ENCODE data around the gene MDFIC2. TPM values are rescaled to one million over a fixed set of nuclear protein-coding genes. Genes with fewer than 3 reads are reported as not detected.
A peak's percentile ranks its signal among the peaks of the same experiment; 100 is the strongest.

The MDFIC2 gene
- total RNA-seq, 1 donor, result not detected

DNA sequence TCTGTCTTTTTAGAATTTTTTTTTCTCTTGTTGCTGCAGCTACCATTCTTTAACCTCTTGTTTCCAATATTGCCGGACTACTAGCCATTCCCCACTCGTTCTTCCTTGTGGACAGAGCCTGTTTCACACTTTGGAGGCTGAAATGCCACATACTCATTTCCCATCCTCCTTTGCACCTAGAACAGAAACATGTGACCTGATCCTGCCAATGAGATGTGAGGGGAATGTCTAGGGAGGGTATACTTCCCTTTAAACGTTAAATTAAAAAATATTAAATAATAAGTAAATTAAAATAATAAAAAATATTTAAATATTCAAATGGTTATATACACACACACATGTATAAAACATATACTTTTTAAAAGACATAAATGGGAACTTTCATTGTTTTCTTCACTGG is 20.6 kb upstream of the MDFIC2 start:
- no peak overlapping the region for H3K4me3 ChIP-seq (ENCODE audit: low read depth, low read length)
- TF ChIP-seq, protein P1, sequence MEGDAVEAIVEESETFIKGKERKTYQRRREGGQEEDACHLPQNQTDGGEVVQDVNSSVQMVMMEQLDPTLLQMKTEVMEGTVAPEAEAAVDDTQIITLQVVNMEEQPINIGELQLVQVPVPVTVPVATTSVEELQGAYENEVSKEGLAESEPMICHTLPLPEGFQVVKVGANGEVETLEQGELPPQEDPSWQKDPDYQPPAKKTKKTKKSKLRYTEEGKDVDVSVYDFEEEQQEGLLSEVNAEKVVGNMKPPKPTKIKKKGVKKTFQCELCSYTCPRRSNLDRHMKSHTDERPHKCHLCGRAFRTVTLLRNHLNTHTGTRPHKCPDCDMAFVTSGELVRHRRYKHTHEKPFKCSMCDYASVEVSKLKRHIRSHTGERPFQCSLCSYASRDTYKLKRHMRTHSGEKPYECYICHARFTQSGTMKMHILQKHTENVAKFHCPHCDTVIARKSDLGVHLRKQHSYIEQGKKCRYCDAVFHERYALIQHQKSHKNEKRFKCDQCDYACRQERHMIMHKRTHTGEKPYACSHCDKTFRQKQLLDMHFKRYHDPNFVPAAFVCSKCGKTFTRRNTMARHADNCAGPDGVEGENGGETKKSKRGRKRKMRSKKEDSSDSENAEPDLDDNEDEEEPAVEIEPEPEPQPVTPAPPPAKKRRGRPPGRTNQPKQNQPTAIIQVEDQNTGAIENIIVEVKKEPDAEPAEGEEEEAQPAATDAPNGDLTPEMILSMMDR (IDR thresholded peaks at IDR 0.05; ENCODE audit: insufficient read depth, low read length), result no peak
- DNase-seq (ENCODE audit: low read depth), result no peak

DNA sequence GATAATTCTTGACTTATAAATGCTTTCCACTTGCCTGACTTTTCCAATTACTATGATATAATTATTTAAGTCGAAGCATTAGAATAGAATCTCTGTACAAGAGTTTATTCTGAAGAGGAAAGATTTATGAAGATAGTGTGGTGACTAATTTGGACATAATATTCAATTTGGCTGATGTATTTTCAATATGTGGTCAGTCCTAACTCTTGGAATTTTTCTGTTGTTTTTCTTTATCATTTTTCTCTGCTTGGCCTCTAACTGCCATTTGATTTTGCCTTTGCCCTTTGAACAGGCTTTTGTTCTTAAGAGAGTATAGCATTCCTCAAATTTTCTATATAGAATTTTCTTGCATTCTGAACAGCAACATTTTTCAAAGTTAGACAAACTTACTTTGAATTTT is 2.6 kb upstream of the MDFIC2 start:
- peak; percentile 2 for DNase-seq (ENCODE audit: low read depth)
- TF ChIP-seq, protein P1 (IDR thresholded peaks at IDR 0.05; ENCODE audit: insufficient read depth, low read length), result no peak
- no peak overlapping the region for H3K4me3 ChIP-seq (ENCODE audit: low read depth, low read length)

DNA sequence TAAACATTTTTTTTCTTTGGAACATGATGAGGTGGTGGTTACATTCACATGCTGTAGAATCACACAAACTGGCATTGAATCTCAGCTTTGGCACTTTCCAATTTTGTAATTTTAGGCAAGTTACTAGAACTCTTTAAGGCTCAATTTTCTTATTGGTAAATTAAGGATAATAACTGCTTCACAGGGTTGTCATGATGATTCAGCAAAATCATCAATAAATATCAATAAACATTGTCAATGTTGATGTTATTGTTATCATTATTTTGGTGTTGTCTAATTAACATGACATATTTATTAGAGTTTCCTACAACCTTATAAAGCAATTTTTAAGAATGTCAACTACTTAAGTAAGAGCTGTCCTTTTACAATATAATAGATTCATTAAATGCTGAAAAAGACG is 1.6 kb downstream of the MDFIC2 start:
- H3K4me3 ChIP-seq (ENCODE audit: low read depth, low read length), result no peak overlapping the region
- no peak for DNase-seq (ENCODE audit: low read depth)
- TF ChIP-seq, protein P1 (IDR thresholded peaks at IDR 0.05; ENCODE audit: insufficient read depth, low read length), result no peak

DNA sequence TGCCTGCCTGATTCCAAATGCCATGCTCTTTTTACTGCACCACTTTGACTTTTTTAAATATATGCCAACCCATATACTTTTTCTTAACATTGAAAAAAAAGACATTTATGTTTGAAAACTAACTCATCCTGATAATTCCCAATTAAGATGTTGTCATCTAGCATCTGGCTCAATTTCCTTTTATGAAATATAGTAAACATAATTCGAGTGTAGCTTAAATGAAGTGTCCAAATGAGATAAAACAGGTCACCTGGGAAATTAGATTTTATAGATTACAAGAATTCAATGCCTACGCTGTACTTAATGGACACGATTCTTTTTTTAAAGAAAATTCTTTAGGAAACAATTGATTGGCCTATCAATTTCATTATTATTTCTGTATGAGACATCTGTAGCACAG is 2.8 kb downstream of the MDFIC2 start:
- TF ChIP-seq, protein P1 (IDR thresholded peaks at IDR 0.05; ENCODE audit: insufficient read depth, low read length), result no peak
- H3K4me3 ChIP-seq (ENCODE audit: low read depth, low read length), result no peak overlapping the region
- DNase-seq (ENCODE audit: low read depth), result no peak

DNA sequence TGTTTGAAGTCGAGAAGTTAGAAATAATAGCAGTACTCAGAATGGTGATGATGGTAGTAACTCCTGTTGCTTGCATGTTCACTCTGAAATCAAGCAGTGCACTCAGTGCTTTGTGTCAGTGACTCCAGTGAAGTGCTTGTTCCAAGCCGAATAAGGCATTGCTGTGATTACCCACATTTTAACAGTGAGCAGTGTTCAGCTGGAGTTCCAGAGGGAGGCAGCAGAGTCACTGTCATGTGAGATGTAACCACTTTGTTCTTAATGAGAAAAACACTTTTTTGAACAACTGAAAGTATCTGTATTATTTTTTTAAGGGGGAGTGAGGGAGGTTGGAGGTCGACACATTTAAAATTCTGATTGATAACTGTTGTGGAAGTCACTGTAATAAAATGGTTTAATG is 3.7 kb downstream of the MDFIC2 start:
- TF ChIP-seq, protein P1 (IDR thresholded peaks at IDR 0.05; ENCODE audit: insufficient read depth, low read length), result peak; percentile 8
- no peak overlapping the region for H3K4me3 ChIP-seq (ENCODE audit: low read depth, low read length)
- peak; percentile 12 for DNase-seq (ENCODE audit: low read depth)

DNA sequence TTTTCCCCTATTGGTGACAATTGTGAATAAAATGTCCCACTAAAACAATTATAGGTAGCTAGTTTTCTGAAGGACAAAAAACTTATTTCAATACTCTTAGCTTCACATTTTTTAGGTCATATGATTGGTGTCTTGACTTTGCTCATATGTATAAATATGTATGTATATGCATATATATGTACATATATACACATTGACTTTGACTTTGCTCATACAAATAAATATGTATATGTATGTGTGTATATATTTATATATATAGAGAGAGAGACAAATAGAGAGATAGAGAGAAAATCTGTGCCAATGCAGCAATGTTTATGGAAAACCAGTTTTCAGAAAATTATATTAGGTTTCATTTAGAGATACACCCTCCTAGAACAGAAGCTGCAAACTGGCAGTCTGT is 5.7 kb downstream of the MDFIC2 start:
- H3K4me3 ChIP-seq (ENCODE audit: low read depth, low read length), result no peak overlapping the region
- TF ChIP-seq, protein P1 (IDR thresholded peaks at IDR 0.05; ENCODE audit: insufficient read depth, low read length), result no peak
- no peak for DNase-seq (ENCODE audit: low read depth)

DNA sequence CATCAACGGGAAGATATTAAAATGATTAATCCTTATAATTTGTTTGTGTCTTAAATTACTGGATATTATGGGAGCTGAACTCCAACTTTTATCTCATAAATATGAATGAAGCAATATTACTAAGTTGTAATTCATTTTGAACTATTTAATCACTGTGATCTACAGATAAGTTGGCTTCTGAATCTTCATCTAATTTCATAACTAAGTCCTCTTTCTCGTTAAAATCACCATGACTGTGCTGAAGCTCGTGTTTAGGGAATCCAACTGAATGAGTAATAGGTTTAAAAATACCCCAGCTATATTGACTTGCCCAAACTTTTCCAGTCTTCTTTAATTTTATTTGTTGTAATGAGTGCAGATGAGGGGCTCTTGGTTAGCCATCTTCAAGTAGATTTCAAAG is 14.1 kb downstream of the MDFIC2 start:
- TF ChIP-seq, protein P1 (IDR thresholded peaks at IDR 0.05; ENCODE audit: insufficient read depth, low read length), result no peak
- peak; percentile 34 for DNase-seq (ENCODE audit: low read depth)
- no peak overlapping the region for H3K4me3 ChIP-seq (ENCODE audit: low read depth, low read length)
